ENCODE data around the gene HMG20A. TPM values are rescaled to one million over a fixed set of nuclear protein-coding genes. Genes with fewer than 3 reads are reported as not detected.

Gene HMG20A
- total and polyA plus RNA-seq, 2 experiments from 2014 or later: 17.8 to 57.8 TPM

GRCh38 chr15:77375133-77375532 is 45.6 kb upstream of the HMG20A start:
- Histone ChIP-seq H3K27ac (ENCODE audit: low read depth) (no peak overlapping the region), H3K9me2 (ENCODE audit: insufficient read depth) (no peaks in the 10 kb centered on the region), H3K4me1 (ENCODE audit: insufficient read depth) (no peaks in the 10 kb centered on the region), H2AFZ (no peak overlapping the region), H3K4me2 (no peak overlapping the region), H3K27me3 (ENCODE audit: insufficient read depth) (no peaks in the 10 kb centered on the region), H3K4me3 (no peak overlapping the region), H4K20me1 (replicated peaks; ENCODE audit: insufficient read depth) (peaks cover 3% of the 10 kb centered on the region; the same call in 1 of the 2 replicates), H3F3A (replicated peaks; ENCODE audit: low read depth) (no peaks in the 10 kb centered on the region), H3K79me2 (replicated peaks; ENCODE audit: insufficient read depth) (peaks cover 35% of the 10 kb centered on the region), H3K36me3 (ENCODE audit: insufficient read depth) (no peaks in the 10 kb centered on the region)
- no peak for DNase-seq (ENCODE audit: low spot score)
- Mint-ChIP-seq H3K27me3 (ENCODE audit: insufficient read depth, low read depth, poor library complexity) (no peaks in the 10 kb centered on the region), H3K4me3 (no peak overlapping the region), H3K9me3 (no peaks in the 10 kb centered on the region), H3K36me3 (ENCODE audit: low read depth) (no peaks in the 10 kb centered on the region; the same call in 2 of the 3 replicates), H3K27ac (no peak overlapping the region), H3K4me1 (peaks cover 8% of the 10 kb centered on the region)
- TF ChIP-seq EZH2phosphoT487 (IDR thresholded peaks at IDR 0.05; ENCODE audit: unreplicated experiment) (no peak), ZNF462 (CRISPR knock-in tag; IDR thresholded peaks at IDR 0.05) (no peak), REST (IDR thresholded peaks at IDR 0.05; ENCODE audit: unreplicated experiment) (no peak), POLR2AphosphoS5 (IDR thresholded peaks at IDR 0.05; ENCODE audit: low read depth) (no peak), STAT1 (IDR thresholded peaks at IDR 0.05; ENCODE audit: unreplicated experiment) (no peak), ETS1 (IDR thresholded peaks at IDR 0.05) (no peak), CTCF (conservative IDR thresholded peaks at IDR 0.05; ENCODE audit: low read depth in 2 of 2) (no peak), CREB1 (CRISPR knock-in tag; IDR thresholded peaks at IDR 0.05; ENCODE audit: low read depth) (no peak), NANOG (IDR thresholded peaks at IDR 0.05; ENCODE audit: borderline replicate concordance) (no peak), EZH2 (IDR thresholded peaks at IDR 0.05; ENCODE audit: low read depth, unreplicated experiment) (no peak), JUNB (IDR thresholded peaks at IDR 0.05; ENCODE audit: unreplicated experiment) (no peak), ZNF331 (CRISPR knock-in tag; IDR thresholded peaks at IDR 0.05; ENCODE audit: low read depth) (no peak), ZNF114 (CRISPR knock-in tag; IDR thresholded peaks at IDR 0.05) (no peak)
- no peak for ATAC-seq

Measured in GM23338 (cell line).